Measurements from ENCODE around the gene LAMA5.

- TF ChIP-seq CTCF (optimal IDR thresholded peaks at IDR 0.05 in 1 of 3, IDR thresholded peaks at IDR 0.05 in 1 of 3, conservative IDR thresholded peaks at IDR 0.05 in 1 of 3; ENCODE audit: extremely low read depth in 1 of 3, insufficient read depth in 2 of 3, low read length in 3 of 3) (no peak), EZH2 (IDR thresholded peaks at IDR 0.05; ENCODE audit: low read length) (no peak)
These were observed 46.3 kb downstream of the LAMA5 start for GRCh38 chr20:62320581-62321354.

Data from keratinocyte (primary cell).